H1 (cell line): ENCODE data around the gene RFXANK. TPM values are rescaled to one million over a fixed set of nuclear protein-coding genes. Genes with fewer than 3 reads are reported as not detected.

Experiments used
- BRCA1 ChIP-seq: IDR thresholded peaks from 2 replicates; pipeline ENCODE4 v1.6.1; 2012; ENCODE audit warnings: low read depth, low read length, improper control_type of control experiment
- CBX8 ChIP-seq: fragments of 300-800, 300-1000 bp; sonication (generic); IDR thresholded peaks from 2 replicates; pipeline ENCODE4 v1.7.1; 2016; ENCODE audit warnings: low read depth, low read length, borderline replicate concordance
- CHD1 ChIP-seq: IDR thresholded peaks from 2 replicates; pipeline ENCODE4 v1.6.1; 2012; ENCODE audit warnings: low read depth, low read length, improper control_type of control experiment
- CTBP2 ChIP-seq: IDR thresholded peaks from 2 replicates; pipeline ENCODE4 v1.7.0; 2011; ENCODE audit warnings: borderline replicate concordance, mild to moderate bottlenecking, moderate library complexity, mixed read lengths, low read length; ENCODE audit not compliant: insufficient read depth, insufficient read length
- NANOG ChIP-seq: IDR thresholded peaks from 2 replicates; pipeline ENCODE4 v1.6.1; 2011; ENCODE audit warnings: low read length, low read depth, mild to moderate bottlenecking, inconsistent platforms; ENCODE audit not compliant: insufficient read depth, poor library complexity, severe bottlenecking
- PHF8 ChIP-seq: fragments of 200-600 bp; sonication (generic); conservative IDR thresholded peaks from 2 replicates; pipeline ENCODE4 v1.7.1; 2012; ENCODE audit warnings: low read depth, mild to moderate bottlenecking, inconsistent platforms, low read length, moderate library complexity
- SUZ12 ChIP-seq: fragments of 200-600 bp; sonication (generic); IDR thresholded peaks from 2 replicates; pipeline ENCODE4 v1.6.1; 2012; ENCODE audit warnings: mild to moderate bottlenecking, inconsistent platforms, low read length, moderate library complexity, mixed read lengths
- TAF7 ChIP-seq: optimal IDR thresholded peaks from 2 replicates; pipeline ENCODE3; 2011; ENCODE audit warnings: low read depth, mild to moderate bottlenecking, inconsistent platforms, low read length, moderate library complexity, borderline replicate concordance
- TBP ChIP-seq: IDR thresholded peaks from 2 replicates; pipeline ENCODE4 v1.6.1; 2011; ENCODE audit warnings: low read depth, low read length, improper control_type of control experiment
- polyA plus RNA-seq, 7 experiments: library from polyadenylated mRNA; depleted of rRNA in 3 of 7; stranded (reverse) in 5 of 7; unstranded in 2 of 7; fragments of >200 nt in 5 of 7; fragments of 200-250 nt in 2 of 7; gene quantifications; 1 replicate in 5 of 7; 2 replicates in 1 of 7; 4 replicates in 1 of 7; pipeline versions ENCODE4 v1.2.1 to v1.2.3, GENCODE V29; 2011 to 2013; ENCODE audit warnings: missing spikeins in 2 of 7, mixed read lengths in 2 of 7
- total RNA-seq: library from RNA; stranded (reverse); fragmentation: NEBNext Ultra II Directional; extraction: Animal tissue kit (Norgen Biotek cat#: 25700); gene quantifications from 2 replicates; pipeline ENCODE4 v1.2.1, GENCODE V29; 2021

RFXANK gene
- total and polyA plus RNA-seq, 2 of the 8 experiments (the other 6 are each of a cell fraction or from before 2014, with no cell fraction given), result 72.9 to 87.5 TPM

DNA sequence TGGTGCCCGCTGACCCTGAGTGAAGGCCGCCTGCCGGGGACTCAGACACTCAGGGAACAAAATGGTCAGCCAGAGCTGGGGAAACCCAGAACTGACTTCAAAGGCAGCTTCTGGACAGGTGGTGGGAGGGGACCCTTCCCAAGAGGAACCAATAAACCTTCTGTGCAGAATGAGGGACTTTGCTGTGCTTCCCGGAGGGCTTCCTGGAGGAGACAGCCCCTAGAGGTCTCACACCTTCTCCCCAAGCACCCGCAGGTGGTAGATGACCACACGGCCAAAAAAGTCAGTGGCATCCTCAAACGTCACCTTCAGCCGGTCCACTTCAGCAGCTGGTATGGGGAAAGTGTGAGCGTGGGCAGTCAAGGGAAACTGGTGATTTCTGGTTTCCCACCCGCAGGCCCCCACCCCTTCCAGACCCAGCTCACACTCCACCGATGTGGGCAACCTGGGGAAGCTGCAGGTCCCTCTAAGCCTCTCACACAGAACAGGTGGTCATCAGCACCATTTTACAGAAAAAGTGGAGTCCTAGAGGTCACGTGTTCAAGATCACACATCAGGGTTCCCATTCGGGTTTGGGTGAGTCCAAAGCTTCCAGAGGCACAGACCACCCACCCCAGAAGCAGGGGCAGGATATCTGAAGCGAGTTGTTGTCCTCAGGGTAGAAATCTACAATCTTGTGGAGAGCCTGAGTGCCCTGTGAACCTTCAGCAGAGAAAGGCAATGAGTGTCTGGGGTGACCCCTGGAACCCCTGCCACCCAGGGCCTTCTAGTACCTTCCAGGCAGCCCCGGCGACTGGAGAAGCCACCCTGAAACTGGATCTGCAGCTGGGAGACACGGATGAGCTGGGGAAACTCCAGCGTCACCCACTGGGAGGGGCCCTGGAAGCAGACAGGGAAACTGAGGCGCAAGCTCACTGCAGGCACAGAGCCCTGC, 9.9 kb downstream of the RFXANK start (continued):
- no peak for TF ChIP-seq SUZ12
- no peak for TF ChIP-seq CHD1
- TF ChIP-seq BRCA1, result no peak
- no peak for TF ChIP-seq CBX8
- no peak for TF ChIP-seq PHF8
- no peak for TF ChIP-seq NANOG
- no peak for TF ChIP-seq TBP
- no peak for TF ChIP-seq CTBP2
- TF ChIP-seq TAF7, result no peak
